ENCODE measurements around the gene TSGA10. TPM values are rescaled to one million over a fixed set of nuclear protein-coding genes. Genes with fewer than 3 reads are reported as not detected.

TSGA10 gene
- total RNA-seq, 4 donors from 2014 or later = 7.0 to 12.6 (median 10.8) TPM

DNA sequence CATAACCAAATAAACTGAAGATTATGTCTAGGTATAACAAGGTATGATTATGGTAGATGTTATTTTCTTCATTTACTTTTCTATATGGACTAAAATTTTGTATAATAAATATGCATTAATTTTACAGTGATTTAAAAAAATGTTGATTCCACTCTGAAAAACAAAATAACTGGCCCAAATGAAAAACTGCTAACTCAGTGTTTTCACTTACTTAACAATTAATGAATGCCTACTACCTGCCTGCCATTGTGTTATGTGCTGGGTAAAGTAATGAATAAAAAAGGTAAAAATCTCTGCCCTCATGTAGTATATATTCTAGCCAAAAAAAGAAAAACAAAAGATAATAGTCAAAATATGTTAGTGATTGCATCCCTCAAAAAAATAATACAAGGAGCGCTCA, 42.8 kb downstream of the TSGA10 start:
- TF ChIP-seq POLR2A (IDR thresholded peaks at IDR 0.05) (no peak), CTCF (IDR thresholded peaks at IDR 0.05) (no peak)
- WGBS, 2 donors = 93 to 97% methylated on average over 1 of the region's 1 CpG
- H3K4me3 ChIP-seq (ENCODE audit: low read depth, poor library complexity, severe bottlenecking) = no peak overlapping the region
- DNase-seq (ENCODE audit: low spot score in 2 of 2) = no peak
- intact Hi-C loops (cut with DNase I; ENCODE audit: low total_unique reads) = loop anchor here (10.0 kb wide), 1 partner anchor 927 kb away; no protein-coding TSS in a partner anchor

- intact Hi-C loops (cut with DNase I; ENCODE audit: low total_unique reads) = loop anchor here (10.0 kb wide), 1 partner anchor 926 kb away; no protein-coding TSS in a partner anchor
- 68 to 86% methylated on average over 2 of the region's 2 CpGs for WGBS, 2 donors
- DNase-seq (ENCODE audit: low spot score in 2 of 2) = no peak
- no peak for TF ChIP-seq CTCF (IDR thresholded peaks at IDR 0.05)
- no peak for TF ChIP-seq POLR2A (IDR thresholded peaks at IDR 0.05)
- H3K4me3 ChIP-seq (ENCODE audit: low read depth, poor library complexity, severe bottlenecking) = no peak overlapping the region
Observed at GRCh38 chr2:99111236-99111635, 43.5 kb downstream of the TSGA10 start.

- intact Hi-C loops (cut with DNase I; ENCODE audit: low total_unique reads) = no loop called here
- 70 to 72% methylated on average over 2 of the region's 2 CpGs for WGBS, 2 donors
- no peak overlapping the region for H3K4me3 ChIP-seq (ENCODE audit: low read depth, poor library complexity, severe bottlenecking)
- TF ChIP-seq POLR2A (IDR thresholded peaks at IDR 0.05) = no peak
- no peak for TF ChIP-seq CTCF (IDR thresholded peaks at IDR 0.05)
- no peak for DNase-seq (ENCODE audit: low spot score in 2 of 2)
Observed at GRCh38 chr2:99106913-99107312, 47.8 kb downstream of the TSGA10 start.

- WGBS, 2 donors = 79 to 80% methylated on average over 2 of the region's 2 CpGs
- TF ChIP-seq CTCF (IDR thresholded peaks at IDR 0.05) (no peak), POLR2A (IDR thresholded peaks at IDR 0.05) (no peak)
- DNase-seq (ENCODE audit: low spot score in 2 of 2) = no peak
- no peak overlapping the region for H3K4me3 ChIP-seq (ENCODE audit: low read depth, poor library complexity, severe bottlenecking)
- intact Hi-C loops (cut with DNase I; ENCODE audit: low total_unique reads) = no loop called here
Observed at GRCh38 chr2:99104006-99104405, 50.7 kb downstream of the TSGA10 start.

DNA sequence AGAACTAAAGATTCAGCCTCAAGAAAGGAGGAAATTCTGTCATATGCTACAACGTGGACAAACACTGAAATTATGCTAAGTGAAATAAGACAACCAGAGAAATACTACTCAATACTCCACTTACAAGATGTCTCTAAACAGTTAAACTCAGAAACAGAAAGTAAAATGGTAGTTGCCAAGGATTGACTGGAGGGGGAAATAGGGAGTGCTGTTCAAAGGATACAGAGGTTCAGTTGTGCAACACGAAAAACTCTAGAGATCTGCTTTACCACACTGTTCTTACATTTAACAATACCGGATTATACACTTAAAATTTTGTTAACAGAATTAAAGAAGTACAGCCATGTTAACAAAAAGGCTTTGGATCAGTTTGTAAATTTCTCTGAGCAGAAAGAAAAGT, 53.0 kb downstream of the TSGA10 start:
- TF ChIP-seq POLR2A (IDR thresholded peaks at IDR 0.05) (no peak), CTCF (IDR thresholded peaks at IDR 0.05) (no peak)
- 21 to 40% methylated on average over 3 of the region's 3 CpGs for WGBS, 2 donors

DNA sequence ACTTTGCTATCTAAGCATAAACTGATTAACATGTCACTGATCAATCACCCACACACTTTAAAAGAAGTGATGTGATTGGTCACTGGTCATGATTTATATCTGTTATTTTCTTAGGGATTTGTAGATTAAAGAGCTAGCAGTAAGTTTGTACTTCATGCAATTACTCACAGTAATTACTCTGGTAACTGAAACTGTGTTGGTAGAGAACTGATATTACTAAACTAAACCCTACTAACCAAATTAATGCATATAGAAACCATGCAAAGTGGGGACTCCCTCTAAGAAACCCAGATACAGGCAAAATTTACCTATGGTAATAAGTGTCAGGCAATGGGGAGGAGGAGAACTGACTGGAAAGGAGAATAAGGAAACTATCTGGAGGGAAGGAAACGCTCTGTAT, 58.0 kb downstream of the TSGA10 start:
- DNase-seq (ENCODE audit: low spot score in 2 of 2) = no peak
- WGBS, 2 donors = 79 to 88% methylated on average over 1 of the region's 1 CpG
- intact Hi-C loops (cut with DNase I; ENCODE audit: low total_unique reads) = no loop called here
- H3K4me3 ChIP-seq (ENCODE audit: low read depth, poor library complexity, severe bottlenecking) = no peak overlapping the region
- TF ChIP-seq CTCF (IDR thresholded peaks at IDR 0.05) = no peak
- no peak for TF ChIP-seq POLR2A (IDR thresholded peaks at IDR 0.05)

More for the DNA sequence above, 53.0 kb downstream of the TSGA10 start:
- H3K4me3 ChIP-seq (ENCODE audit: low read depth, poor library complexity, severe bottlenecking) = no peak overlapping the region
- DNase-seq (ENCODE audit: low spot score in 2 of 2) = no peak
- intact Hi-C loops (cut with DNase I; ENCODE audit: low total_unique reads) = no loop called here

Measured in lower leg skin (tissue), 4 donors.